PC-9 (cell line): ENCODE results near the gene KCNH3.

Experiments
- CTCF ChIP-seq: fragments of 200-600 bp; sonication (generic); conservative IDR thresholded peaks from 2 replicates; pipeline ENCODE4 v1.6.1; 2017; ENCODE audit warnings: mixed run types, antibody characterized with exemption, mild to moderate bottlenecking, moderate library complexity
- EZH2 ChIP-seq: fragments of 200-600 bp; sonication (generic); IDR thresholded peaks from 2 replicates; pipeline ENCODE4 v1.8.0; 2017; ENCODE audit warnings: antibody characterized with exemption, low read depth

DNA sequence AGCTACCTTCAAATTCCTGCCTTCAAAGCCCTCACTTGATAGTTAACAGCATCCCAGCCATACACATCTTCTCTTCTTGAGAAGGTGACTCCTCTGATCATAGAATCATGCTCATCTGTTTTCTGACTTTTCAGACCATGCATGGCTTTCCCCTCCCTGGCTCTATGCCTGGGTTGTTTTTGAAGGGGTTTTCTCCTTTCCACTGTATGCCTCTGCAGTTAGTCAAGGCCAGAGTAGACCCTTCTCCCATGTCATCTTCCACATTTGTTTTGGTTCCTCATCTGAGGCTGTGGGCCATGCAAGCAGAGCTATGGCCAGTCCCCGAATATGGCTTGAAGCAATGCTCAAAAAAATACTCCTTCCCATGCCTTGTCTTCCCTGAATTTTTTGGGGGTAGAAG lies 43.4 kb downstream of the KCNH3 start:
- TF ChIP-seq EZH2 (no peak), CTCF (no peak)
